Muscle of back (tissue), 11 donors: ENCODE results near the gene TUBGCP2. TPM values are rescaled to one million over a fixed set of nuclear protein-coding genes. Genes with fewer than 3 reads are reported as not detected.
"Not testable (repeated sequence)": the region's sequence is repeated elsewhere in the genome, so short reads cannot be mapped to it uniquely, and the experiment has no call there.

ENCODE experiments used
- DNase-seq, 3 donors: peaks; one replicate each; pipeline versions ENCODE4 v3.0.0 to v3.0.0-alpha.2; 2013
- polyA plus RNA-seq, 10 donors: library from polyadenylated mRNA; unstranded; fragments of 120-200 nt; gene quantifications; one replicate each; pipeline ENCODE4 v1.2.1, GENCODE V29; 2013; ENCODE audit not compliant: insufficient read length in 10 of 10

Gene TUBGCP2
- polyA plus RNA-seq, 10 donors = 33.9 to 43.6 (median 40.1) TPM

GRCh38 chr10:133266056-133266795, 42.4 kb downstream of the TUBGCP2 start:
- DNase-seq = no peak

- not testable (repeated sequence) for DNase-seq
These were observed 43.6 kb downstream of the TUBGCP2 start for GRCh38 chr10:133265052-133265451.

- DNase-seq = no peak
These were observed 44.2 kb downstream of the TUBGCP2 start for GRCh38 chr10:133264461-133264860.

- no peak for DNase-seq
These were observed 45.0 kb downstream of the TUBGCP2 start for GRCh38 chr10:133263674-133264073.

GRCh38 chr10:133262696-133263095, 46.0 kb downstream of the TUBGCP2 start:
- no peak for DNase-seq

DNA sequence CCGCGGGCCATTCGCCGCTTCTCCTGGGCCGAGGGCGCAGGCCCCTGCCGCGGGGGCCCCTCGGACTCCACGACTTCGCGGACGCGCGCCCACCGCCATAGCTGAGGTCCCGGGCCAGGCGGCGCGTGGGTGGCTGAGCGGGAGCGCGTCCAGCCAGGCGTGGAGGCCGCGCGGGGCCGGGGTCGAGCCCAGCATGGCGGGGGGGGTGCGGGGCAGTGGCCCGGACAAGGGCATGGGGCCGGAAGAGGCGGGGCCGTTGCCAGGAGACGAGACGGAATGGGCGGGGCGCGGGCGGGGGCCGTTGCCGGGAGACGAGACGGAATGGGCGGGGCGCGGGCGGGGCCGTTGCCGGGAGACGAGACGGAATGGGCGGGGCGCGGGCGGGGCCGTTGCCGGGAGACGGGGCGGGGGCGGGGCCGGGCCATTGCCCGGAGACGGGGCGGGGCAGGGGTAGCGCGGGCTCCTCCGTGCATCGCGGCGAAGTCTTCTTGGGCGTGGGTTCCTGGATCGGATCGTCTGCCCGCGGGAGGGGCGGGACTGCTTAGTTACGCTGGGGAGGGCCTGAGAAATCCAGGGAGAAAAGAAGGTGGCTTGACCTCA, 46.8 kb downstream of the TUBGCP2 start:
- peak; percentile 52 to 77 (median 62) for DNase-seq

DNA sequence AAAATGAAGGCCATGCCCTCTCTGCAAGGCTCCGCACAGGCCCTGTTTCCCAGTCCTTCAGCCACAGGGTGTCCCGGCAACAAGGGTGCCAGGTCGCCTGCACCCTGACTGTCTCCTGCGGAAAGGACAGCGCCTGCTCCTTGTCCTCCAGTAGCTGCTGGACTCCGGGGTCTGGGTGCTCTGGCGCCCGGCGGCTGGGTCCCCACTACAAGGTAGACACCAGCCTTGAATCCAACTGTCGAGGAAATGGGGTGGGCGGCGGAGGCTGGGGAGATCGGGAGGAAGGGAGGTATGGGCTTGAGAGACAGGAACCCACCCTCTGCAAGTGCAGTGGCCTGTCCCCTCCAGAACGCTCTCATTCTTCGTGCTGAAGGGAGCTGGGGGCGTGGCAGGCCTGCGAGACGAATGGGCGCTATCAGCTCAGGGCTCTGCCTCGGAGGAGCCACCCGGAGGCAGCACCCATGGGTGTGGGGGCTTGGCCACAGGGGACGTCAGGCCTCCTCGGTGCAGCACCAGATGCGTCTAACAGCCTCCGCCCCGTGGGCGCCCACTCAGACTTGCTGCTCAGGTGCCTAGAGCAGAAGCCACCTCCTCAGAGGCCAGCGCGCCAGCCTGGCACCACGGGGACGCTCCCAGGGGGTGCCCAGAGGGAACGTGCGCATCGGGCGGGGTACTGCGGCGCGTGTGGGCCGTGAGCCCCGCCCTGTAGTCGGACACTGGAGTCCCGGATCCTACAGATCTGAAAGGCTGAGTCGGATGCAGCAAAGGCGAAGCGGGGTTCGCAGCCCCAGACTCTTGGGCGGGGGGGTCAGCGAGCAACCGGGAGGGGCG, 47.6 kb downstream of the TUBGCP2 start:
- DNase-seq = peak; percentile 10 to 75 (median 38)

- DNase-seq = no peak
These were observed 49.1 kb downstream of the TUBGCP2 start for GRCh38 chr10:133259602-133259989.

- peak; percentile 52 to 92 (median 71) for DNase-seq
These were observed 49.7 kb downstream of the TUBGCP2 start for GRCh38 chr10:133258818-133259601.

DNA sequence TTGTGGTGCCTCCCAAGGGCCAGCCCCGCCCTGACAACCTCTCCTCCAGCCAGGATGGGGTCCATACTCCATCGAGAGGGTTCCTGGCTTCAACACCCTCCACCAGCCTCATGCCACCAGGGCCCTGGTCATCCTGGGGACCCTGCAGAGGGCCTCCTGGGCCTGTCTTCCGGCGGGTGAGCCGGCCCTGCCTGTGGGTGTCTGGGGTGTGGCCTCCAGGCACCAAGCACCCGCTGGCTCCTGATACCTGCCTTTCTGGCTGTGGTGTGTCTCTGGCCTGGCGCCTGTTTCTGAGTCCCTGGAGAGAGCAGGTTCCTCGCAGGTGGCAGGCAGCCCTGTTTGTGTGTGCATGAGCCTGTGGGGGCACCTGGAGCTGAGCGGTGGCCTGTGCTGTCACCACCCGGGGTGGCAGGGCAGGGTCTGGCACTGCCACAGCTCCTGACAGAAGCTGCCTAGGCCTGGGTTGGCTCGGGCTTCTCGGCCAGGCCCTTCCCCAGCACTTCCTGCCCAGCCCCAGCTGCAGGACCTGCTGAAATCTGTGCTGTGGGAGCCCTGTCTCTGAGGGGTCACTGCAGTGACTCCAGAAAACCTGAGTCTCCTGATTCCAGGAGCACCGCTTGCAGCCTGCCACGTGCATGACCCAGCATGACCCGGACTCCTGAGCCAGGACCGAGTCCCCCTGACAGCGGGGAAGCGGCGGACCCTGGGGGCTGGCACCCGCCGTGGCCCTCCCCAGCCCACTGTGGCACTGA, 50.4 kb downstream of the TUBGCP2 start:
- no peak for DNase-seq

GRCh38 chr10:133257489-133258065, 51.1 kb downstream of the TUBGCP2 start:
- peak in 1 of 3 donors; percentile 38 for DNase-seq

DNA sequence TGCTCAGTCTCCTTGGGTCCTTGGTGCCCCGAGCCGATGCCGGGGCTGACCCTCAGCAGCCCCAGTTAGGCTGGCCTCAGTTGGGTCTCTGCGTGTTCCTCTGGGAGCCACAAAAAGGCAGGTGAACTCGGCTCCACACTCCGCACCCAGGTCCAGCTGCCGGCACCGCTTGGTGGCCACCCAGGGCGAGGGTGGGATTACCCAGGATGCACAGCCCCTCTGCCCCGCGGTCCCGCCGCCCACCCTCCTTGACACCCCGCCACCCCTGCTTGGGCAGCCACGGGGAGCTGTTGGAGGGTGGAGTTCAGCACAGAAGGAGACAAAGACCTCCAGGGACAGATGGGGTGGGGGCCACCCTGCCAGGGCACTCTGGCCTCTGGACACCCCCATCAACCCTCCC, 53.3 kb downstream of the TUBGCP2 start:
- no peak for DNase-seq

DNA sequence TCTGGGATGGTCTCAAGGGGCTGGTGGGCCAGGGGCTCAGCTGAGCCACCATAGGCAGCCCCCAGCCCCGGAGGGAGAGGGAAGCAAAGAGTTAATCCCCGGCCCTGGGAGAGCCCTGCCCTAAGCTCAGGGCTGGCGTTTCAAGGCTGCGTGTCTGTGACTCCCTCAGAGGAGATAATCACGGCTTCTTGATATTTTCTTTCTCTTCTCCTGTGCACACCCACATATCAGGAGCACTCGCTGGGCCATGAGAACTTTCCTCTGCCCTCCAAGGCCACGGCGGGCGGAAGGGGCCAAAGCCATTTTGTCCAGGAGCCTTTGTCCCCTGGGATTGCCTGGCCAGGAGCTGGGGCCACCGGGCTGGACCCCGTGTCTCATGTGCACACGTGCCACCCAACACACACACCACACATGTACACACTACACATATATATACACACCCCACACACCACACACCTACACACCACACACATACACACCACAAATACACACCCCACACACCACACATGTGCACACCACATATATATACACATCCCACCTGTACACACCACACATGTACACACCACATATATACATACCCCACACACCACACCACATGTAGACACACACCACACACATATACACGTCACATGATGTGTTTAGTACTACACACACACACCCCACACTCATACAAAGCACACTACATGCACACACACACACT, 54.1 kb downstream of the TUBGCP2 start:
- no peak for DNase-seq

- DNase-seq = no peak
These were observed 55.2 kb downstream of the TUBGCP2 start for GRCh38 chr10:133253361-133253955.

GRCh38 chr10:133252223-133252552, 56.5 kb downstream of the TUBGCP2 start:
- no peak for DNase-seq

GRCh38 chr10:133251388-133252222, 57.1 kb downstream of the TUBGCP2 start:
- DNase-seq = no peak

GRCh38 chr10:133249975-133250754, 58.5 kb downstream of the TUBGCP2 start:
- DNase-seq = no peak
